Central memory CD8-positive, alpha-beta T cell (primary cell): ENCODE measurements around the gene COL23A1.

Experiments used
- ATAC-seq: fragments of 150-1000 bp; cut with Tn5 transposase; replicated peaks from 2 replicates; pipeline ENCODE4 v1.10.0; 2022; ENCODE audit warnings: mild to moderate bottlenecking, moderate FRiP score, moderate number of reproducible peaks; ENCODE audit not compliant: poor library complexity, severe bottlenecking; ENCODE audit errors: extremely low read depth
- DNase-seq, 2 donors: peaks; one replicate each; pipeline ENCODE4 v3.0.0; 2021; ENCODE audit warnings: low spot score in 2 of 2
- H3K27ac Mint-ChIP-seq: one replicate; pipeline ENCODE4 v1.8.0; 2022; ENCODE audit warnings: low read depth, mild to moderate bottlenecking, moderate library complexity, mixed read lengths
- H3K27me3 Mint-ChIP-seq: one replicate; pipeline ENCODE4 v1.8.0; 2022; ENCODE audit warnings: mixed read lengths
- H3K36me3 Mint-ChIP-seq: one replicate; pipeline ENCODE4 v1.8.0; 2022; ENCODE audit warnings: mild to moderate bottlenecking, moderate library complexity, mixed read lengths; ENCODE audit not compliant: insufficient read depth
- H3K4me1 Mint-ChIP-seq: one replicate; pipeline ENCODE4 v1.8.0; 2022; ENCODE audit warnings: mixed read lengths
- H3K4me3 Mint-ChIP-seq: one replicate; pipeline ENCODE4 v1.8.0; 2022; ENCODE audit warnings: mild to moderate bottlenecking, moderate library complexity, mixed read lengths
- H3K9me3 Mint-ChIP-seq: one replicate; pipeline ENCODE4 v1.8.0; 2022; ENCODE audit warnings: mixed read lengths

The COL23A1 gene

GRCh38 chr5:178468196-178468685, 122.0 kb downstream of the COL23A1 start:
- DNase-seq, result no peak
- Mint-ChIP-seq H3K36me3 (no peaks in the 10 kb centered on the region), H3K27ac (no peak overlapping the region), H3K4me1 (no peaks in the 10 kb centered on the region), H3K9me3 (no peaks in the 10 kb centered on the region), H3K27me3 (peaks cover 44% of the 10 kb centered on the region), H3K4me3 (no peak overlapping the region)
- ATAC-seq, result no peak

- H3K9me3 Mint-ChIP-seq, result no peaks in the 10 kb centered on the region
- DNase-seq, result no peak
- ATAC-seq, result no peak
- H3K4me1 Mint-ChIP-seq, result no peaks in the 10 kb centered on the region
- no peak overlapping the region for H3K4me3 Mint-ChIP-seq
- peaks cover 49% of the 10 kb centered on the region for H3K27me3 Mint-ChIP-seq
- H3K27ac Mint-ChIP-seq, result no peak overlapping the region
- no peaks in the 10 kb centered on the region for H3K36me3 Mint-ChIP-seq
Observed at GRCh38 chr5:178467568-178468195, 122.5 kb downstream of the COL23A1 start.

- H3K27ac Mint-ChIP-seq, result no peak overlapping the region
- H3K27me3 Mint-ChIP-seq, result peaks cover 53% of the 10 kb centered on the region
- no peaks in the 10 kb centered on the region for H3K36me3 Mint-ChIP-seq
- no peak for DNase-seq
- H3K4me3 Mint-ChIP-seq, result no peak overlapping the region
- H3K9me3 Mint-ChIP-seq, result no peaks in the 10 kb centered on the region
- H3K4me1 Mint-ChIP-seq, result no peaks in the 10 kb centered on the region
- no peak for ATAC-seq
Observed at GRCh38 chr5:178467205-178467567, 123.0 kb downstream of the COL23A1 start.

GRCh38 chr5:178466342-178466741, 123.9 kb downstream of the COL23A1 start:
- no peak for ATAC-seq
- Mint-ChIP-seq H3K9me3 (no peaks in the 10 kb centered on the region), H3K36me3 (no peaks in the 10 kb centered on the region), H3K27me3 (peaks cover 53% of the 10 kb centered on the region), H3K4me3 (no peak overlapping the region), H3K4me1 (no peaks in the 10 kb centered on the region), H3K27ac (no peak overlapping the region)
- no peak for DNase-seq

- Mint-ChIP-seq H3K9me3 (no peaks in the 10 kb centered on the region), H3K4me1 (no peaks in the 10 kb centered on the region), H3K27me3 (peaks cover 53% of the 10 kb centered on the region), H3K27ac (no peak overlapping the region), H3K4me3 (no peak overlapping the region), H3K36me3 (no peaks in the 10 kb centered on the region)
- no peak for ATAC-seq
- DNase-seq, result no peak
Observed at GRCh38 chr5:178465861-178466288, 124.3 kb downstream of the COL23A1 start.

GRCh38 chr5:178465228-178465860, 124.8 kb downstream of the COL23A1 start:
- H3K27ac Mint-ChIP-seq, result no peak overlapping the region
- no peak for ATAC-seq
- H3K4me3 Mint-ChIP-seq, result no peak overlapping the region
- H3K27me3 Mint-ChIP-seq, result peaks cover 49% of the 10 kb centered on the region
- H3K9me3 Mint-ChIP-seq, result no peaks in the 10 kb centered on the region
- H3K36me3 Mint-ChIP-seq, result no peaks in the 10 kb centered on the region
- DNase-seq, result no peak
- H3K4me1 Mint-ChIP-seq, result no peaks in the 10 kb centered on the region

GRCh38 chr5:178464431-178465048, 125.7 kb downstream of the COL23A1 start:
- DNase-seq (no peak), ATAC-seq (no peak)
- Mint-ChIP-seq H3K36me3 (no peaks in the 10 kb centered on the region), H3K4me1 (no peaks in the 10 kb centered on the region), H3K9me3 (no peaks in the 10 kb centered on the region), H3K27me3 (peaks cover 41% of the 10 kb centered on the region), H3K4me3 (no peak overlapping the region), H3K27ac (no peak overlapping the region)

- no peak overlapping the region for H3K27ac Mint-ChIP-seq
- H3K27me3 Mint-ChIP-seq, result peaks cover 32% of the 10 kb centered on the region
- H3K4me1 Mint-ChIP-seq, result no peaks in the 10 kb centered on the region
- DNase-seq (no peak), ATAC-seq (no peak)
- no peak overlapping the region for H3K4me3 Mint-ChIP-seq
- no peaks in the 10 kb centered on the region for H3K36me3 Mint-ChIP-seq
- H3K9me3 Mint-ChIP-seq, result no peaks in the 10 kb centered on the region
Observed at GRCh38 chr5:178463321-178464155, 126.7 kb downstream of the COL23A1 start.

GRCh38 chr5:178462816-178463215, 127.4 kb downstream of the COL23A1 start:
- no peak overlapping the region for H3K4me3 Mint-ChIP-seq
- no peak overlapping the region for H3K27ac Mint-ChIP-seq
- DNase-seq (no peak), ATAC-seq (no peak)
- H3K36me3 Mint-ChIP-seq, result no peaks in the 10 kb centered on the region
- no peaks in the 10 kb centered on the region for H3K4me1 Mint-ChIP-seq
- peaks cover 26% of the 10 kb centered on the region for H3K27me3 Mint-ChIP-seq
- no peaks in the 10 kb centered on the region for H3K9me3 Mint-ChIP-seq

GRCh38 chr5:178462076-178462475, 128.1 kb downstream of the COL23A1 start:
- no peaks in the 10 kb centered on the region for H3K9me3 Mint-ChIP-seq
- ATAC-seq (no peak), DNase-seq (no peak)
- H3K4me1 Mint-ChIP-seq, result no peaks in the 10 kb centered on the region
- H3K36me3 Mint-ChIP-seq, result no peaks in the 10 kb centered on the region
- peaks cover 18% of the 10 kb centered on the region for H3K27me3 Mint-ChIP-seq
- no peak overlapping the region for H3K4me3 Mint-ChIP-seq
- no peak overlapping the region for H3K27ac Mint-ChIP-seq

- no peak for ATAC-seq
- Mint-ChIP-seq H3K27me3 (peaks cover 14% of the 10 kb centered on the region), H3K4me1 (no peaks in the 10 kb centered on the region), H3K9me3 (no peaks in the 10 kb centered on the region), H3K4me3 (no peak overlapping the region), H3K27ac (no peak overlapping the region), H3K36me3 (no peaks in the 10 kb centered on the region)
- DNase-seq, result no peak
Observed at GRCh38 chr5:178461004-178461730, 129.0 kb downstream of the COL23A1 start.

- no peaks in the 10 kb centered on the region for H3K4me1 Mint-ChIP-seq
- ATAC-seq (no peak), DNase-seq (no peak)
- H3K27me3 Mint-ChIP-seq, result peaks cover 20% of the 10 kb centered on the region
- no peak overlapping the region for H3K27ac Mint-ChIP-seq
- no peaks in the 10 kb centered on the region for H3K9me3 Mint-ChIP-seq
- no peaks in the 10 kb centered on the region for H3K36me3 Mint-ChIP-seq
- no peak overlapping the region for H3K4me3 Mint-ChIP-seq
Observed at GRCh38 chr5:178460598-178460997, 129.6 kb downstream of the COL23A1 start.
